ENCODE results near the gene WDR86.

Gene WDR86

GRCh38 chr7:151439855-151440798 is 30.3 kb upstream of the WDR86 start, which contains the start of gene CRYGN:
Gene CRYGN (minus strand): TSS chr7:151440141. CDS start chr7:151439917, 224 bp downstream.
- DNase-seq (ENCODE audit: low read depth in 2 of 2), result peak in 1 of 2 donors; percentile 15

DNA sequence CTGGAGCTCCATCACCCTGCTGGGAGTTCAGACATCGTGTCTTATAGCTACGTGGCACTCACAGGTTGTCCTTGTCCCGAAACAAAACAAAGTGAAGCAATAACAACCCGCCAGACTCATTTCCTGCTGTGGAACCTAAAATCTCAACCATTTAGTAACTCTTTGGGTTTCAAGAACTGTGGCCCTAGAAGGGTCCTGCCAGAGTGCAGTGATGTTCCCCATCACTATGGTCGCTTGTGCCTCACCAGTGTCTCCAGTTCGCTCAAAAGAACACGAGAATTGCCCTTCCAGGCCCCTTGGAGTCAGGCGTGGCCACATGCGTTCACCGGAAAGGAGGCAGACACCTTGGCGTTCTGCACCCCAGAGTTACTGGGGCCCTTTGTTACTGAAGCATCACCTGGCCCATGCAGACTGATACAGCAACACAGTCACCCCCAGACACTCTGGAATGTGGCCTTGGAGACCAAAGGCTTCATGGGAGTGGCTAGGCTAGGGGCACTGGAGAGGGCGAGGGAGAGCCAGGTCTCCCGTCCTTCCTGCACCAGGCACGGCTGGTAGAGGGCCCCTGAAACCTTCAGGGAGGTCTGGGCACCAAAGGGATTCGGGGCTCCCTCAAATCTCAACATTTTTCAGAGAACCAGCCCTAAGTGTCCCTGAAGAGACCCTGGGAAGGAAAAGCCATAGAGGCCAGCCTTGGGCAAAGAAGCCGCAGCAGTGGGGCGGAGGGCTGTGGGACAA is 29.2 kb upstream of the WDR86 start:
- DNase-seq (ENCODE audit: low read depth in 2 of 2), result no peak

DNA sequence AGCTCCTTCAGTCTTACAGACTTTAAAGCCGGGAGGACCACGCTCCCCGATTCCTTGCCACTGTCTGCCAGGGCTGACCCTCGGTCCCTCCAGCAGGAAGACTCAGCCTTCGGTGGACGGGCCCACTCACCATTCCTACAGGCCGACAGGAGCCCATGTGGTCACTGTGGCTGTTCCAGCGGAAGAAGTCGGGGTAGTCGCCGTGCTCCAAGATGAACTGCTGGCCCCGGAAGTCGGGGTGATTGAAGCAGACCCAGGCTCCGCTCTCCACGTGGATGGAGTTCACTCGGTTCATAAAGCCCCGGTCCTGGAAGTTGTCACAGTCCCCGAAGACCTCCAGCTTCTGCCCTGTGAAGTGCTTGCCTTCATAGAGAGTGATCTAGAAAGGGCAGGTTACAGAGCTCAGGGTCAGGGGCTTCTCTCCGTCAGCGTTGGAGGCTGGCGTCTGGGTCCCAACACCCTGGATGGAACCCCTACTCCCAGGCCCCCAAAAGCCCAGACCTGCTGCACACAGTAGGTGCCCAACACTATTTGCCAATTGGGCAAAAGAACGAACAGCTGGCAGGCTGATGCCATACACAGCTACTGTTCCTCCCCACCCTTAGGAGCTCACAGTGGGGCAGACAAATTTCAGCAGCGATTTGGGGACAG is 28.2 kb upstream of the WDR86 start:
- DNase-seq (ENCODE audit: low read depth in 2 of 2), result no peak

- DNase-seq (ENCODE audit: low read depth in 2 of 2), result no peak
These were observed 27.3 kb upstream of the WDR86 start for GRCh38 chr7:151437159-151437553.

GRCh38 chr7:151436446-151437158 is 26.8 kb upstream of the WDR86 start:
- no peak for DNase-seq (ENCODE audit: low read depth in 2 of 2)

DNA sequence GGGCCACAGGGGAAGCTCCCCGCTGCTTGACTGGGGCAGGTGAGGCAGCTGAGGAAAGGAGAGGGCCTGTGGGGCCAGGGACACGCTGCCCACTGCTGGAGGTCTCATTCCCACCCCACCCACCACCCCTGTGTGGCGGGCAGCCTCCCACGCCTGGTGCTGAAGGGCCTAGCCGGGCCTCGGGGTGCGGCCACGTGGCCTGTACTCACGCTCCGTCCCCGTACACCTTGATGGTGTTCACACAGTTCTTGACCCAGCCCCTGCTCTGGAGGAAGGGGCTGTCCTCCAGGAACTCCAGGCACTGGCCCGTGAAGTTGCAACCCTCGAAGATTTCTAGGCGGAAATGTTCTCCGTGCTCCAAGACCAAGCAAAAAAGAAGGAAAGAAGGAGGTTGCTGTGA is 26.1 kb upstream of the WDR86 start:
- no peak for DNase-seq (ENCODE audit: low read depth in 2 of 2)

DNA sequence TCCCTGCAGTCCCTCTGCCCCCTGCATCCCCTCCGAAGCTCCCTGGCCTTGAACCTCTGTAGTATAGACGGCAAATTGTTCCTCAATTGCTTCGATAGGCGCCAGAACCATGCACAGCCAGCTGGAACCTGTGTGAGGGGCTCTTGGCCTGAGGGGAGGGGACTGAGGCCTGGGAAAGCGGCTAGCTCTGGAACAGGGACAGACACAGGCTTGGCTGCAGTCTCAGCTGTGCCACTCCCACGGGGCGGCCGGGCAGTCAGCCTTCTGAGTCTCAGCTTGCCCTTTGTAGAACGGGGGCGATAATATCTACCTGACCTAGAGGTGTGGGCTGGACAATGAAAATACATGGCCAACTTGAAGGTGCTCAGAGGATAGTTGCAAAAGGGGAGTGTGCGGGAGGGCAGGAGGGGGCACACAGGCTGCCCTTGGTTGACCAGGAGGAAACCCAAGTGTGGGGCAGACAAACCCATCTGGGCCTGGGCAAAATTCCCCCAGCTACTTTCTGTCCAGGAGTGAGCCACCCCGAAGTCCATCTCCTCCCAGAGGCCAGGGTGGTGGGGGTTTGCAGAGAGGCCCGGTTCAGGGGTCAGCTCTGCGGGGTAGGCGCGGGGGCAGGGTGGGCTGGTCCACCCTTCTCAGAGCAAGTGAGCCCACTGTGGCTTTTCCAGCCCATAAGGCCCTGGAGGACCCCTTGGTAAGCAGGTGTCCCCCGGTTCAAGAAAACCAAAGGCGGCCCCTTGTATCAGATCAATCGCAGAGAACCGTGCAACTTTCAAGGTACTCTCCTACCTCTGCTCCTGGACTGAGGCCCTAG is 25.5 kb upstream of the WDR86 start:
- DNase-seq (ENCODE audit: low read depth in 2 of 2), result no peak

GRCh38 chr7:151434549-151434948 is 24.7 kb upstream of the WDR86 start:
- no peak for DNase-seq (ENCODE audit: low read depth in 2 of 2)

GRCh38 chr7:151433721-151434400 is 24.0 kb upstream of the WDR86 start:
- no peak for DNase-seq (ENCODE audit: low read depth in 2 of 2)

DNA sequence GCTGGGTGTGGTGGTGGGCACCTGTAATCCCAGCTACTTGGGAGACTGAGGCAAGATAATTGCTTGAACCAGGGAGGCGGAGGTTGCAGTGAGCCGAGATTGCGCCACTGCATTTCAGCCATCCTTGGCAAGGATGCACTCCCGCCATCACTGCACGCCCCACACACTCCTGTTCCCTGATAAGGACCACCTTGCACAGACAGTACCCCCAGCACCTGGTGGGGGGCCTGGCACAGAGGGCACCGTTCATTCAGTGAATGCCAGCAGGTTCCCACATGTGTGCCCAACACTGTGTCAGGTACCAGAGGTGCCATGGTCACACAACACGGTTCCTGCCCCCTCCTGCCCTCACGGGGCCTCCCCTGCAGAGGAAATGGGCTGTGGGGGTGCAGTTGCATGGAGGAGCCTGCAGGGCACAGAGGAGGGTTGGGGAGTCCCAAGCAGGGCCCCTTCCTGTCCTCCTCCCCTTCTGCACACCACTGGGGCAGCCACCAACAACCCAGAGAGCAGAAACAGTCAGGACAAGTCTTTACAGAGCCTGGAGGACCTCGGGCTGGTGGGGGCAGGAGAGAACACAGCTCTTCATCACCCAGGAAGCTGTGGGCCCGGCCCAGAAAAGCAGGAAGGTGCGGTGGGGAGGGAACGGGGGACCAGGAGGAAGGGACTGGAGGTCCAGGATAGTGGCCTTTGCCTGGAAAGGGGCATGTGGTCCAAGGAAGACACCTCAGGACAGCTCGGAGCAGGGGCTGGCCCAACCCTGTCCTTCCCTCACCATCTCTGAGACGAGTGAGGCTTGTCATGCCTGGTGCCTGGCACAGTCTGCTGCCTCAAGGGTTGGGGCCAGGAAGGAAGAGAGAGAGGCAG is 23.1 kb upstream of the WDR86 start:
- peak in 1 of 2 donors; percentile 26 for DNase-seq (ENCODE audit: low read depth in 2 of 2)

DNA sequence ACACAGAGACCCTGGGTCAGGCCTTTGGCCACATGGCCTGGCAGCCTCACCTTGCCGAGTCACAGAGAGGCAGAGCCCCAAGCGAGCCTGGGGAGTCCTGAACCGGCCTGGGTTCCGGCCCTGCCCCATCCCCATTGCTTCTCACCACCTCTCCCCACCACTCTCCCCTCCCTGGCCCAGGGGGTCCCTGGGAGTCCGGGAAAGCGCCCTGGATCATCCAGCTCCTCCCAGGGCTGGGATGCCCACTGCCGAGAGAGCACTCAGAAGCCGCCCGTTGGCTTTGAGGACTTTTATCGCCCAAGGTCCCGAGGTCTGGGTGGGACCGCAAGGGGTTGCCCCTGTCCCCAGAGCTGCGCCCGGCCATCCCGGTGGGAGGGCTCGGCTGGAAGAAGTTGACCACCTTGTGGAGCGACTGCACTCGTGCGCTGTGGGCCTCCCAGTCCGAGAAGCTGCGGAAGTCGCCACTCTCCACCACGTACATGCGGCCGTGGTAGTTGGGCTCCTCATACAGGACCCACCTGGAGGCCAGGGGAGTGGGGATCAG is 22.0 kb upstream of the WDR86 start:
- no peak for DNase-seq (ENCODE audit: low read depth in 2 of 2)

GRCh38 chr7:151431281-151431767 is 21.5 kb upstream of the WDR86 start:
- no peak for DNase-seq (ENCODE audit: low read depth in 2 of 2)

DNA sequence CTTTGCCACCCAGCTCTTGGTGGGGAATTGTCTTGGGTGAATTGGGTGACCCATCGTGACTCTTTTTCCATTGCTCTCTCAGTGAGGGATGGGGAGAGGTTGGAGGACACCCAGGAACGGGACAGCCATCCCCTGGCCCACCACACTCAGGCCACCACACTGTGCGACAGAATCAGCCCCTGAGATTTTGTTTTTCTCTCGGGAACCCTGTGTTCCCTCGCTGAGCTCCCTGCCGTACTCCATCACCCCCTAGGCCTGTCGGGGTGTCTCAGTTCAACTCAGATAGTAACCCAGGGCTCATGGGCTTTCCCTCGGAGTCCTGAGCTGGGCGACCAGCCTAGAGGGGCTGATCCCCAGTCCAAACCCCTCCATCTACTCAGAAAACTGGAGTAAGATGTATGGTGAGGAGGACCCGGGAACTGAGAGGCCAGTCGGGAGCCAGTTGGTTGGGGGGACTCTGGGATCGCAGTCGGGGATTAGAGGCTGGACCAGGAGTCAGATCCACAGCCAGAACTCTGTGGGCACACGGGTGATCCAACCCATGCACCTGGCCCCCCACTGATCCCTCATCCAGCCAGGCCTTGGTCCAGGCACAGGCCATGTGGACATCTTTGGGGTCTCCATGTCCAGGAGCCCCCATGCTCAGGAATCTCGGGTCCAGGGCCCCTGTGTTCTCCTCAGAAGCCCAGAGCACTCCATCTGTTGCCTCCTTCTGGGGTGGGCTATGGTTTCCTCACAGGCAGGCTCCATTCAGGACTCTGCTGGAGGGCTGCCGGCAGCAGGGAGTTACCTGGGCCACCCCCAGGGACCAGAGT is 20.8 kb upstream of the WDR86 start:
- no peak for DNase-seq (ENCODE audit: low read depth in 2 of 2)

DNA sequence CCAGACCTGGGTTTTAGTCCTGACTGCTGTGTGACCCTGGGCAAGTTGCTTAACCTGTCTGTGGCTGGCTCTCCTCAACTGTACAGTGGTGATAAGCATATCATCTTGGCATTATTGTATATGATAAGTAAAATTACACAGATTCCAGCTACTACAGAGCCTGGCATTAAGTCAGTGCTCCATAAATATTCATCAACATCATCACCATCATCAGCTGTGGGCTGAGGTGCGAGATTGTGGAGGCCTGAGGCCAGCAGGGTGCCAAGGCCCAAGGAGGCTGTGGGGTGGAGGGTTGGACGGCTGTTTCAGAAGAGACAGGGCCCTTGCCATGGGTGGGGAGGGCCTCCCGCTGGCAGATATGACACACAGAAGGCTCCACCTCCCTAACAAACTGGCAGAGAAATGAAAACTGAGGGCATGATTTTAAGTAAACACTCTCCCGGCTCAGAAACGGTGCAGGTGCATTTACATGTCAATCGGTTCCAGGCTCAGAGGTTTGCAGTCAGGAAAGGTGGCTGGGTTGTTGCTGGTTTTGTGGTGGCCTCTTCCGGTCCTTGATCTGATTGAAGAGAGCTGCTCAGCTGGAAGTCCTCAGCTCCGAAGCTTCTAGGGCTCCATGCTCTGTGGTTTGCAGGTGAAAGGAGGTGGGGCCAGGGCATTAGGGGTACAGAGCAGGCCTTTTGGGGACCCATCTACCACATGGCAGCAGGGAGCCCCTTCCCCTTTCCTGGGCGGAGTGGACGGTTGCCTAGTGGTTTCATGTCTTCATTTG is 19.9 kb upstream of the WDR86 start:
- no peak for DNase-seq (ENCODE audit: low read depth in 2 of 2)

DNA sequence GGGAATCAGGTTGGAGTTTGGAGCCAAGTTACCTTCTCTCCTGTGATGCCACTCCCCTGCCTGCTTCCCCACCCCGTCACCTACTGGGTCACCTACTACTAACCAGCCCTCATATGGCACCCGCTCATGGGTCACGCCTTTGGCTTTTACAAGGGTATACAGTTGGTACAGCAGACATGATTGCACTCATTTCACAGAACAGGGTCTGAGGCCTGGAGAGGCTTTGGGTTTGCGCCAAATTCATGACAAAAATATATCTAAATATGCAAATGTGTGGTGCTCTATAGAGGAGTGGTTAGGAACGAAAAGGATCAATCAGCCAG is 19.4 kb upstream of the WDR86 start:
- no peak for DNase-seq (ENCODE audit: low read depth in 2 of 2)

DNA sequence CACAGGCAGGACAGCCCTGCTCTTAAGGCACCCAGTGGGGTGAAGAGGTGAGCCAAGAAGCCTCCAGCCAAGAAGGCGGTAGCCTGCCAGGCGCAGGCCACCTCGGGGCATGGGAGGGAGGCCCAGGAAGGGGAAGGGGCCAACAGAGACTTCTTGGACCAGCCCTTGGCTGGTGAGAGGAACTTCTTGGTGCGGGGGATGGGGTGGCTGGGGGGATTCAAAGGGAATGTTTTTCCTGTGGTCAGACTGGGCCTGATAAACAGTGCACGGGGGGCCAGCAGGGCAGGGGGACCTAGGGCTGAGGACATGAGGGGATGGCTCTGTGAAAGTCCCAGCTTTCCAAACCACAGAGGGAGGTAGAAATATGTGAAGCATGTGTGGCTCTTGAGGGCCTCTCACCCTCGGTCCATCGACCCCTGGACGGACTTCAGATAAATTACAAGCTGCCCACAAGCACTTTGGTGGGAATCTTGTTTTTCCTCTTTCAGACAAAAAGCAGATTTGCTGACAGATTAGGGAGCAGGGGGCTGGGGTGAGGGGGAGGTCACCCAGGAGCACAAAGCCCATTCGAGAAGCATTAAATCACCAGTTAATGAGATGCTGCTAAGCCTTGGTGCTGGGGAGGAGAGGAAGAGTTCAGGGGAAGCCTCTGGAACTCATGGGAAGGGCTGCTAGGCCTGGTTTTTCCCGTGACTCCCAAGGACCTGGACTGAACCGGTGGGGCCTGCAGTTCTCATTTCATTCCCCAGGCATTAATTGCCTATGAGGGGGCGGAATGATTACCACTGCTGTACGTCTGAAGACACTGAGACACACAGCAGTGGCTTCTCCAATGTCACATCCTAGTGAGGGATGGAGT is 18.8 kb upstream of the WDR86 start:
- no peak for DNase-seq (ENCODE audit: low read depth in 2 of 2)
